HEK293T (cell line): ENCODE results near the gene PLXNA2.

Source experiments
- CTCF ChIA-PET: fragments of 350-600 bp; formaldehyde crosslinking; extraction: SDS; loops from one replicate; lab custom pipeline; 2021; ENCODE audit warnings: antibody characterized with exemption, inconsistent platforms; lab: Yijun Ruan, JAX
- POLR2A ChIA-PET: fragments of 350-600 bp; formaldehyde crosslinking; extraction: SDS; loops from one replicate; lab custom pipeline; 2020; ENCODE audit warnings: antibody characterized with exemption, inconsistent platforms; lab: Yijun Ruan, JAX
- DNase-seq: peaks from one replicate; pipeline ENCODE4 v3.0.0; 2012; ENCODE audit warnings: mixed read lengths; ENCODE audit errors: extremely low spot score
- ARNT ChIP-seq: fragments of 450-650 bp; IDR thresholded peaks from 2 replicates; pipeline ENCODE4 v1.6.1; 2017; ENCODE audit warnings: mild to moderate bottlenecking
- BHLHE40 ChIP-seq: fragments of 450-650 bp; IDR thresholded peaks from 2 replicates; pipeline ENCODE4 v1.6.1; 2016; ENCODE audit warnings: mild to moderate bottlenecking, moderate library complexity, borderline replicate concordance
- CTBP1 ChIP-seq: fragments of 450-650 bp; IDR thresholded peaks from 2 replicates; pipeline ENCODE4 v1.6.1; 2016; ENCODE audit warnings: borderline replicate concordance
- ELF4 ChIP-seq: fragments of 450-650 bp; IDR thresholded peaks from 2 replicates; pipeline ENCODE4 v1.6.1; 2017; ENCODE audit warnings: antibody characterized with exemption
- FOXA1 ChIP-seq: fragments of 450-650 bp; IDR thresholded peaks from 2 replicates; pipeline ENCODE4 v1.6.1; 2016; ENCODE audit warnings: mild to moderate bottlenecking
- FOXK2 ChIP-seq: fragments of 450-650 bp; IDR thresholded peaks from 2 replicates; pipeline ENCODE4 v1.6.1; 2016; ENCODE audit warnings: mild to moderate bottlenecking
- FOXM1 ChIP-seq: fragments of 450-650 bp; IDR thresholded peaks from 2 replicates; pipeline ENCODE4 v1.6.1; 2017; ENCODE audit warnings: mild to moderate bottlenecking, borderline replicate concordance
- HDGF ChIP-seq: fragments of 450-650 bp; IDR thresholded peaks from 2 replicates; pipeline ENCODE4 v1.6.1; 2017; ENCODE audit warnings: antibody characterized with exemption, borderline replicate concordance
- L3MBTL2 ChIP-seq: fragments of 450-650 bp; conservative IDR thresholded peaks from 2 replicates; pipeline ENCODE4 v1.6.1; 2016; ENCODE audit warnings: mild to moderate bottlenecking
- LEF1 ChIP-seq: fragments of 450-650 bp; IDR thresholded peaks from 2 replicates; pipeline ENCODE4 v1.6.1; 2017; ENCODE audit warnings: mild to moderate bottlenecking, borderline replicate concordance
- NFRKB ChIP-seq: fragments of 450-650 bp; IDR thresholded peaks from 2 replicates; pipeline ENCODE4 v1.6.1; 2016; ENCODE audit warnings: mild to moderate bottlenecking, moderate library complexity
- SP1 ChIP-seq: fragments of 450-650 bp; IDR thresholded peaks from 2 replicates; pipeline ENCODE4 v1.6.1; 2017
- SUZ12 ChIP-seq: fragments of 450-650 bp; IDR thresholded peaks from 2 replicates; pipeline ENCODE4 v1.6.1; 2016; ENCODE audit warnings: mild to moderate bottlenecking
- TARDBP ChIP-seq: fragments of 450-650 bp; IDR thresholded peaks from 2 replicates; pipeline ENCODE4 v1.6.1; 2016
- ZNF384 ChIP-seq: fragments of 450-650 bp; IDR thresholded peaks from 2 replicates; pipeline ENCODE4 v1.6.1; 2016
- TF ChIP-seq, protein P1 (sequence below): fragments of 450-650 bp; IDR thresholded peaks from 2 replicates; pipeline ENCODE4 v1.6.1; 2016

PLXNA2 gene

DNA sequence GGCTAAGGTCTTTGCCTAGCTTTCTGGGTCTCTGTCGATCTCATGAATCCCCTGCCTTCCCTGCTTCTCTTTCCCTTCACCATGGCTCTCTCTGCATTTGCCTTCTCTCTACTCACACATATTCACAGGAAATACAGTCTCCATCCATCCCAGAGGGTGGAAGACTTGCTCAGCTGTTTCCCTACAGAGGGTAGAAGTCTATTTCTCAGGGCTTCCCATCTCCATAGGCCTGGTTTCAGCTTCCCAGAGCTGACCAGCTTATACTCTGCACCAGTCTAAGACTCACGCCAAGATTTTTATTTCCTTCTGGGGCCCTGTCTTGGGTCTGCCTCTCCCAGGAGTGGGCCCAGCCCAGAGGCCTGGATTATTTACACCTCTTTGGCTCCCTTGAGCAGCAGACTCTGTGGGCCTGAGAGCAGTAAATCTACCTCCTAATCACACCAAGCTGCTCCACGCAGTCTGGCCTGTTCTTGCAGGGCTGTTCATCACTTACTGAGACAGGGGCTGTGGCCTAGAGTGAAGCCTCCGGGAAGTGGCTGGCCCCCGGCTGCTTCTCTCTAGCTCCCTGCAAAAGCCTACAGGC lies 102.5 kb downstream of the PLXNA2 start:
- POLR2A ChIA-PET: interaction anchor here (0.9 kb wide), 1 partner anchor 103 kb away, joined by 3 read pairs; no protein-coding TSS in a partner anchor
- no peak for DNase-seq
- no peak for TF ChIP-seq ELF4
- TF ChIP-seq NFRKB: no peak
- no peak for TF ChIP-seq LEF1
- CTCF ChIA-PET: interaction anchor here (0.6 to 0.7 kb wide), 3 partner anchors 9 to 519 kb away, joined by 3 to 4 read pairs (median 4); no protein-coding TSS in a partner anchor

DNA sequence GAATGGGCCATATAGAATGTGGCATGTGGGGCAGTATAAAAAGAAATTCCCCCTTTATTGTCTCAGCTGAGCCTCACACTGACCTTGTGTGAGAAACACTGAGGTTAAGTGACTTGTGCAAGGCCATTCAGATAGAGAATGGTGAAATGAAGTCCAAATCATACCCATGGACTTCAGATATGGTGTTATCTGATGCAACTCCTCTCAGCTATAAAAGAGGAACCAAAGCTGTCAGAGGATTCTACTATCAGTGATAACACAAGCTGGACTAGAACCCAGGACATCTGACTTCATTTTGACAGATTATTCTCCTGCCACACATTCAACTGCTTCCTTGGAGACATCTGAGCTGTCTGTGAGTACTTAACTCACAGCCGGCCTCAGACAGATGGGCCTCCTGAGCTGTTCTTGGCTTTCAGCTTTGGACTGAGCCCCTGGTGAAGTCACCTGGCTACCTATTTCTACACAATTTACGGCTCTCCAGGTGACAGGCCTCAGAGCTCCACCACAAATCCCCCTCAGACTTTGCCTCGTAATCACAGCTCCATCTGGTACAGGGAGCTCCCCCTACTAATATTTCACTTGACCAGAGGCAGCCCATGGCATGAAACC lies 104.6 kb downstream of the PLXNA2 start:
- ChIA-PET CTCF (interaction anchor here (0.8 to 1.3 kb wide), 2 partner anchors 9 to 10 kb away, joined by 3 to 4 read pairs; no protein-coding TSS in a partner anchor), POLR2A (no interaction called here)
- no peak for DNase-seq

DNA sequence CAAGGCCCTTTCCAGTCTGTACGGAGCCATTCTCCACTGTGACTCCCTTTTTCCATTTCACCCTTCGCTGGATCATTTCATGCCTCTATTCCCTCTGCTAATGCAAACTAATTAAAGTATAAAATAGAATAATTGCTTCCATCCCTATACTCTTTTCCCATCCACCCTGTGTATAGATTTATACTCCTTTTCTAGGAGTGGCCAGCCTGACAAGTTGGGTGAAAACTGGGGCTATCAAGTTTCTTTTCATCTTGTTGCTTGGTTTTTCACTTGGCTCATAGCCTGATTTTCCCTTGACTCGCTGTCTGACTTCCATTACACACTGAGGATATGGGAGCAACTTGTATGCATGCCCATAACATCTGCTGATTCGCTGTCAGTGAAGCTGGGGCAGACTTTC lies 107.0 kb downstream of the PLXNA2 start:
- POLR2A ChIA-PET: no interaction called here
- CTCF ChIA-PET: no interaction called here
- TF ChIP-seq CTBP1 (no peak), TARDBP (no peak)
- DNase-seq: no peak

More for the DNA sequence above, 104.6 kb downstream of the PLXNA2 start:
- TF ChIP-seq FOXM1: no peak
- no peak for TF ChIP-seq ZNF384
- TF ChIP-seq NFRKB: no peak
- TF ChIP-seq ELF4: no peak
- TF ChIP-seq LEF1: no peak
- no peak for TF ChIP-seq FOXA1
- TF ChIP-seq FOXK2: no peak
- TF ChIP-seq ARNT: no peak
- no peak for TF ChIP-seq HDGF
- TF ChIP-seq CTBP1: no peak

DNA sequence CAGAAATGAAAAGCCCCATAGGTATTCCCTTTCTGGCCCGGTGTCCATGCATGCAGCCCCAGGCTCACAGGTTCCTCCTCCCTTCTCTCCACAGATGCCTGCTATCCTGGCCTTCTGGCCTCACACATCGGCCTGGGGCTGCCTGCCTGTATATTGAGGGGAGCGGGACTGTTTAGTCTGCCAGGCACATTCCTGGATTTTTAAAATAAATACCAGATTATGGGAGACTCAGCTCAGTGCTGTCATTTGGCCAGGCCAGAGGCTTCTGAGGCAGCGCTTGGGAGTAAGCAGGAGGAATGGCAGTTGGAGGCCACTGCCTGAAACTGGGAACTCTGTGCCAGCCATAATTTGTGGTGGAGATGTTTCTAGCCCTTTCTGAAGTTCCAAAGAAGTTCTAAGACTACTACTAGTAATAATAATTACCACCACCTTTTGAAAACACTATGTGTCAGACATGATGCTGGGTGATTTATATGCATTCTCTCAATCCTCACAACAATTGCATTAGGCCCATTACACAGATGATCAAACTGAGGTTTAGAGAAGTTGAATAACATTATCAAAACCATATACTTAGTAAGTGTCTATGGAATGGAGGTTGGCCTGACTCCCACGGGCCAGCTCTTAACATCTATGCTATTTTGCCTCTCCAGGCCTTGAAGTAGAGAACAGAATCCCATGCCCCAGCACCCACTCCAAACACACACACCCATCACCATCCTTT lies 107.6 kb downstream of the PLXNA2 start:
- no peak for TF ChIP-seq TARDBP
- no peak for TF ChIP-seq FOXK2
- no peak for TF ChIP-seq SP1
- TF ChIP-seq ZNF384: no peak
- no peak for TF ChIP-seq NFRKB
- no peak for TF ChIP-seq BHLHE40
- TF ChIP-seq HDGF: no peak
- TF ChIP-seq SUZ12: no peak
- TF ChIP-seq ARNT: no peak
- TF ChIP-seq L3MBTL2: no peak
- TF ChIP-seq FOXM1: no peak
- no peak for TF ChIP-seq ELF4
- no peak for TF ChIP-seq FOXA1
- TF ChIP-seq, protein P1, sequence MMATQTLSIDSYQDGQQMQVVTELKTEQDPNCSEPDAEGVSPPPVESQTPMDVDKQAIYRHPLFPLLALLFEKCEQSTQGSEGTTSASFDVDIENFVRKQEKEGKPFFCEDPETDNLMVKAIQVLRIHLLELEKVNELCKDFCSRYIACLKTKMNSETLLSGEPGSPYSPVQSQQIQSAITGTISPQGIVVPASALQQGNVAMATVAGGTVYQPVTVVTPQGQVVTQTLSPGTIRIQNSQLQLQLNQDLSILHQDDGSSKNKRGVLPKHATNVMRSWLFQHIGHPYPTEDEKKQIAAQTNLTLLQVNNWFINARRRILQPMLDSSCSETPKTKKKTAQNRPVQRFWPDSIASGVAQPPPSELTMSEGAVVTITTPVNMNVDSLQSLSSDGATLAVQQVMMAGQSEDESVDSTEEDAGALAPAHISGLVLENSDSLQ: no peak
- TF ChIP-seq CTBP1: no peak
- no peak for TF ChIP-seq LEF1
- no peak for DNase-seq
- POLR2A ChIA-PET: no interaction called here
- CTCF ChIA-PET: no interaction called here

DNA sequence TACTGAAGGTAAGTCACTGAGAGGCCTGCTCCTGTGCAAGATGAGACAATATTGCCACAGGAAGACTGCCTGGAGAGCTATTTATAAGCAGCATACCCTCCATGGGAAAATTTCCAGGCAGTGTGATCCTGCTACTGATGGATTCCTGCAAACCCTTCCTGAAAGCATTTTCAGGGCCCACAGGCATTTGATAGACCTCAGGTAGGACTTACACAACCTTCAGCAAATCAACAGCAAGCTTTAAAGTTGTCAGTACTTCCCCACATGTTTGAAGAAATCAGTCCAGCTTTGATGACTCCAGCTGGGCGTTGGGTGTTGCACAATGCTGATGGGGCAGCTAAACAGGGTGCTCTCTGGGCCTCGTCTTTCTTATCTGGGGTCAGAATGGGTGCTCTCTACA lies 108.8 kb downstream of the PLXNA2 start:
- ChIA-PET CTCF (interaction anchor here (0.6 to 0.8 kb wide), 2 partner anchors 12 to 110 kb away, joined by 3 to 4 read pairs; no protein-coding TSS in a partner anchor), POLR2A (interaction anchor here (0.8 kb wide), 1 partner anchor 14 kb away, joined by 3 read pairs; no protein-coding TSS in a partner anchor)
- DNase-seq: no peak
- TF ChIP-seq ARNT: no peak
- TF ChIP-seq NFRKB: no peak
- TF ChIP-seq FOXA1: no peak
- no peak for TF ChIP-seq SUZ12
- no peak for TF ChIP-seq TARDBP
- TF ChIP-seq, protein P1: no peak

DNA sequence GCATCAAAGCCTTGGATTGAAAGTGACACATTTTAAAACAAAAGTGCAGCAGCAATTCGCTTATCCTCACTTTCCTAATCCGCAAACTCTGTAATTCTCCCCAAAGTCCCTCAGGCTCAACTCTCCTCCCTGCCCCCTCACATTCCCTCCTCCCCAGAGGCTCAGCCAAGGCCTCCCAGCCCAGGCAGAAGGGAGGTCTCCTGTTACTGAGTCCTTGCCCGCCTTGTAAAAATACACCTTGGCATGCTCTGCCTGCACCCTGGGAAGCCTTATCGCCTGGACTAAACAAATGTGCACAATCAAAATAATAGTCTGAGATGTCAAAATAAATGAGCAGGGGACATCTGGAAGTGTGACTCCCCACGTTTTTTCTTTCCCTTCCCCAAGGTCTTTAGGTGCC lies 109.7 kb downstream of the PLXNA2 start:
- ChIA-PET POLR2A (no interaction called here), CTCF (interaction anchor here (0.6 kb wide), 1 partner anchor 111 kb away, joined by 3 read pairs; no protein-coding TSS in a partner anchor)
- DNase-seq: no peak
- TF ChIP-seq BHLHE40 (no peak), SUZ12 (no peak), LEF1 (no peak), ZNF384 (no peak), FOXA1 (no peak), L3MBTL2 (no peak), ARNT (no peak), HDGF (no peak), NFRKB (no peak), CTBP1 (no peak), SP1 (no peak), FOXK2 (no peak), FOXM1 (no peak), TARDBP (no peak), ELF4 (no peak)
